H1 (cell line): ENCODE data around the gene GID4. TPM values are rescaled to one million over a fixed set of nuclear protein-coding genes. Genes with fewer than 3 reads are reported as not detected.

Experiments used
- CTCF ChIA-PET: fragments of 300-600 bp; sonication (Branson Sonifier 250); formaldehyde crosslinking; loops from one replicate; lab custom pipeline; 2021; ENCODE audit not compliant: partially characterized antibody; lab: Charles Lee
- POLR2A ChIA-PET: fragments of 300-600 bp; sonication (Branson Sonifier 250); formaldehyde crosslinking; loops from one replicate; lab custom pipeline; 2021; ENCODE audit warnings: inconsistent platforms; ENCODE audit not compliant: partially characterized antibody; lab: Charles Lee
- DNase-seq, 2 experiments: peaks; one replicate each; pipeline versions ENCODE4 v3.0.0 to v3.0.0-alpha.2; 2010 to 2022; ENCODE audit warnings: low spot score in 2 of 2, low read depth in 1 of 2, mixed read lengths in 1 of 2
- FAIRE-seq: peaks from 2 replicates; lab custom pipeline; 2011; peaks lifted over from hg19 to GRCh38; lab: Jason Lieb, UNC
- H2AFZ ChIP-seq: 2 replicates; pipeline ENCODE4 v1.8.1; 2012; ENCODE audit warnings: low read length, inconsistent platforms
- H2AK5ac ChIP-seq: 2 replicates; pipeline ENCODE4 v1.6.1; 2013; ENCODE audit warnings: low read depth, low read length
- H2BK120ac ChIP-seq: replicated peaks from 2 replicates; pipeline ENCODE3; 2013; ENCODE audit warnings: low read depth, low read length, inconsistent platforms
- H2BK12ac ChIP-seq: 2 replicates; pipeline ENCODE4 v1.6.1; 2013; ENCODE audit warnings: low read depth, low read length
- H2BK15ac ChIP-seq: 2 replicates; pipeline ENCODE4 v1.6.1; 2013; ENCODE audit warnings: low read length
- H2BK20ac ChIP-seq: 2 replicates; pipeline ENCODE4 v1.6.1; 2013; ENCODE audit warnings: low read length
- H2BK5ac ChIP-seq: 2 replicates; pipeline ENCODE4 v1.6.1; 2013; ENCODE audit warnings: low read depth, low read length
- H3K14ac ChIP-seq: 2 replicates; pipeline ENCODE4 v1.6.1; 2013; ENCODE audit warnings: inconsistent platforms; ENCODE audit not compliant: insufficient read length
- H3K18ac ChIP-seq: 2 replicates; pipeline ENCODE4 v1.6.1; 2013; ENCODE audit warnings: low read length; ENCODE audit errors: extremely low read depth
- H3K23ac ChIP-seq: 2 replicates; pipeline ENCODE4 v1.6.1; 2013; ENCODE audit warnings: inconsistent platforms; ENCODE audit not compliant: insufficient read length
- H3K23me2 ChIP-seq: 2 replicates; pipeline ENCODE4 v1.6.1; 2013; ENCODE audit warnings: low read depth, low read length
- H3K27ac ChIP-seq: 2 replicates; pipeline ENCODE4 v1.6.1; 2011; ENCODE audit warnings: low read depth, low read length, inconsistent platforms
- H3K27me3 ChIP-seq, 4 experiments: replicated peaks in 1 of 4; 1 replicate in 1 of 4; 2 replicates in 3 of 4; pipeline versions ENCODE4 v1.6.1 to v1.8.1; 2011 to 2013; ENCODE audit warnings: low read length in 3 of 4, mild to moderate bottlenecking in 3 of 4, inconsistent platforms in 2 of 4, mixed read lengths in 2 of 4, moderate library complexity in 1 of 4; ENCODE audit not compliant: control insufficient read depth in 3 of 4, insufficient read depth in 3 of 4; ENCODE audit errors: extremely low read depth in 1 of 4
- H3K36me3 ChIP-seq, 4 experiments: 2 replicates each; pipeline versions ENCODE4 v1.6.1 to v1.8.1; 2011 to 2013; ENCODE audit warnings: mild to moderate bottlenecking in 4 of 4, low read length in 3 of 4, moderate library complexity in 2 of 4, control low read depth in 1 of 4, inconsistent platforms in 1 of 4; ENCODE audit not compliant: insufficient read depth in 4 of 4, control insufficient read depth in 2 of 4
- H3K4ac ChIP-seq: replicated peaks from 2 replicates; pipeline ENCODE3; 2013; ENCODE audit warnings: low read length, low read depth, mixed read lengths, inconsistent platforms; ENCODE audit not compliant: insufficient read length
- H3K4me1 ChIP-seq, 4 experiments: replicated peaks in 1 of 4; 1 replicate in 1 of 4; 2 replicates in 3 of 4; pipeline versions ENCODE4 v1.6.1 to v1.8.1; 2011 to 2013; ENCODE audit warnings: low read length in 3 of 4, inconsistent platforms in 2 of 4, mixed read lengths in 1 of 4; ENCODE audit not compliant: insufficient read depth in 4 of 4, control insufficient read depth in 3 of 4
- H3K4me2 ChIP-seq, 2 experiments: 2 replicates each; pipeline versions ENCODE4 v1.6.1 to v1.8.1; 2011 to 2013; ENCODE audit warnings: low read depth in 2 of 2, low read length in 2 of 2, control low read depth in 1 of 2, inconsistent platforms in 1 of 2, mild to moderate bottlenecking in 1 of 2; ENCODE audit not compliant: insufficient read depth in 1 of 2
- H3K4me3 ChIP-seq, 4 experiments: fragments of 200-600, 300-600 bp in 1 of 4; sonication (generic), shearing (Covaris generic), sonication (Bioruptor Twin) in 1 of 4; 2 replicates each; pipeline versions ENCODE4 v1.5.1 to v1.8.1; 2011 to 2016; ENCODE audit warnings: low read length in 4 of 4, low read depth in 3 of 4, control low read depth in 2 of 4, inconsistent platforms in 2 of 4, mild to moderate bottlenecking in 2 of 4, mixed read lengths in 1 of 4, moderate library complexity in 1 of 4; ENCODE audit not compliant: insufficient read depth in 2 of 4; ENCODE audit errors: extremely low read depth in 1 of 4
- H3K56ac ChIP-seq: replicated peaks from 2 replicates; pipeline ENCODE3; 2013; ENCODE audit warnings: low read depth, mild to moderate bottlenecking, mixed read lengths, low read length, inconsistent platforms; ENCODE audit not compliant: insufficient read length
- H3K79me1 ChIP-seq: 2 replicates; pipeline ENCODE4 v1.6.1; 2013; ENCODE audit warnings: low read depth, low read length, control low read depth
- H3K79me2 ChIP-seq, 2 experiments: 2 replicates each; pipeline versions ENCODE4 v1.6.1 to v1.8.1; 2012 to 2013; ENCODE audit warnings: low read length in 2 of 2, mild to moderate bottlenecking in 2 of 2, inconsistent platforms in 1 of 2; ENCODE audit not compliant: insufficient read depth in 2 of 2, control insufficient read depth in 1 of 2
- H3K9ac ChIP-seq, 4 experiments: replicated peaks in 1 of 4; 1 replicate in 1 of 4; 2 replicates in 3 of 4; pipeline versions ENCODE4 v1.6.1 to v1.8.1; 2011 to 2013; ENCODE audit warnings: low read depth in 3 of 4, low read length in 3 of 4, control low read depth in 2 of 4, mild to moderate bottlenecking in 2 of 4, moderate library complexity in 2 of 4, inconsistent platforms in 1 of 4; ENCODE audit errors: extremely low read depth in 1 of 4
- H3K9me3 ChIP-seq, 2 experiments: 2 replicates each; pipeline versions ENCODE4 v1.6.1 to v1.8.1; 2012 to 2013; ENCODE audit warnings: mild to moderate bottlenecking in 2 of 2, moderate library complexity in 2 of 2, control low read depth in 1 of 2, inconsistent platforms in 1 of 2, low read depth in 1 of 2, low read length in 1 of 2, mixed read lengths in 1 of 2; ENCODE audit not compliant: insufficient read depth in 2 of 2
- H4K20me1 ChIP-seq, 2 experiments: replicated peaks in 1 of 2; 2 replicates each; pipeline versions ENCODE3 to v1.8.1; 2011 to 2013; ENCODE audit warnings: inconsistent platforms in 2 of 2, low read length in 2 of 2, mild to moderate bottlenecking in 1 of 2; ENCODE audit not compliant: insufficient read depth in 2 of 2, control insufficient read depth in 1 of 2
- H4K5ac ChIP-seq: 2 replicates; pipeline ENCODE4 v1.6.1; 2013; ENCODE audit warnings: low read length, low read depth, mixed read lengths, inconsistent platforms; ENCODE audit not compliant: insufficient read length
- H4K8ac ChIP-seq: 2 replicates; pipeline ENCODE4 v1.8.0; 2013; ENCODE audit warnings: mild to moderate bottlenecking, moderate library complexity, low read length, inconsistent platforms; ENCODE audit not compliant: insufficient read depth; ENCODE audit errors: extremely low read depth
- H4K91ac ChIP-seq: replicated peaks from 2 replicates; pipeline ENCODE3; 2013; ENCODE audit warnings: low read length, mixed read lengths, inconsistent platforms; ENCODE audit not compliant: insufficient read length
- BACH1 ChIP-seq: IDR thresholded peaks from 2 replicates; pipeline ENCODE4 v1.6.1; 2012; ENCODE audit warnings: low read length, improper control_type of control experiment
- E2F6 ChIP-seq: IDR thresholded peaks from 2 replicates; pipeline ENCODE4 v1.6.1; 2012; ENCODE audit warnings: inconsistent platforms
- HDAC6 ChIP-seq: IDR thresholded peaks from one replicate; pipeline ENCODE4 v1.7.1; 2012; ENCODE audit warnings: low read depth, mild to moderate bottlenecking, inconsistent platforms, low read length, moderate library complexity
- PHF8 ChIP-seq: fragments of 200-600 bp; sonication (generic); conservative IDR thresholded peaks from 2 replicates; pipeline ENCODE4 v1.7.1; 2012; ENCODE audit warnings: low read depth, mild to moderate bottlenecking, inconsistent platforms, low read length, moderate library complexity
- TAF7 ChIP-seq: optimal IDR thresholded peaks from 2 replicates; pipeline ENCODE3; 2011; ENCODE audit warnings: low read depth, mild to moderate bottlenecking, inconsistent platforms, low read length, moderate library complexity, borderline replicate concordance
- TEAD4 ChIP-seq: IDR thresholded peaks from 2 replicates; pipeline ENCODE4 v1.6.1; 2012; ENCODE audit warnings: low read depth, low read length, inconsistent platforms, mixed read lengths
- WGBS, 2 experiments: shearing (Covaris generic) in 1 of 2; methylation state at CpG; one replicate each; pipeline versions ENCODE4 v1.1.6 to v1.1.7; 2013 to 2015; ENCODE audit warnings: low lambda C conversion rate in 2 of 2, mixed read lengths in 2 of 2, inconsistent platforms in 1 of 2, low coverage in 1 of 2, missing lambda C conversion rate in 1 of 2; ENCODE audit not compliant: insufficient replicate concordance in 2 of 2, insufficient coverage in 1 of 2, insufficient read length in 1 of 2; ENCODE audit errors: extremely low coverage in 1 of 2, missing lambda C conversion rate in 1 of 2; 5-methylcytosine and 5-hydroxymethylcytosine counted together
- polyA plus RNA-seq, 7 experiments: library from polyadenylated mRNA; depleted of rRNA in 3 of 7; stranded (reverse) in 5 of 7; unstranded in 2 of 7; fragments of >200 nt in 5 of 7; fragments of 200-250 nt in 2 of 7; gene quantifications; 1 replicate in 5 of 7; 2 replicates in 1 of 7; 4 replicates in 1 of 7; pipeline versions ENCODE4 v1.2.1 to v1.2.3, GENCODE V29; 2011 to 2013; ENCODE audit warnings: missing spikeins in 2 of 7, mixed read lengths in 2 of 7
- total RNA-seq: library from RNA; stranded (reverse); fragmentation: NEBNext Ultra II Directional; extraction: Animal tissue kit (Norgen Biotek cat#: 25700); gene quantifications from 2 replicates; pipeline ENCODE4 v1.2.1, GENCODE V29; 2021

The GID4 gene
- total and polyA plus RNA-seq, 2 of the 8 experiments (the other 6 are each of a cell fraction or from before 2014, with no cell fraction given), result 5.6 to 15.0 TPM

GRCh38 chr17:18084256-18084655 is 45.0 kb downstream of the GID4 start:
- FAIRE-seq, result no peak
- 97% methylated on average over 4 of the region's 4 CpGs; no CpG with 5 or more reads in 1 of the 2 experiments for WGBS, 2 experiments

More at GRCh38 chr17:18084256-18084655, 45.0 kb downstream of the GID4 start:
- Histone ChIP-seq H2BK20ac (no peak overlapping the region), H3K4ac (no peak overlapping the region), H3K4me2 (no peak overlapping the region), H4K8ac (no peak overlapping the region), H3K27ac (no peak overlapping the region), H3K56ac (no peak overlapping the region), H4K5ac (no peak overlapping the region), H4K91ac (no peak overlapping the region), H3K79me1 (peaks cover 4% of the 10 kb centered on the region; the same call in 1 of the 2 replicates), H2BK12ac (no peak overlapping the region), H4K20me1 (no peaks in the 10 kb centered on the region), H2AK5ac (no peak overlapping the region), H3K23me2 (peaks cover 7% of the 10 kb centered on the region; the same call in 1 of the 2 replicates), H3K4me1 (peaks cover 2 to 3% (median 3%) of the 10 kb centered on the region in 4 experiments; a peak in 4 of 7 replicates), H3K79me2 (peaks cover 3 to 12% of the 10 kb centered on the region in 2 experiments; a peak in 3 of 4 replicates), H3K9me3 (no peaks in the 10 kb centered on the region), H2BK5ac (no peak overlapping the region), H2BK120ac (no peak overlapping the region), H2AFZ (no peak overlapping the region), H3K14ac (no peak overlapping the region), H3K36me3 (no peaks in the 10 kb centered on the region), H3K27me3 (no peaks in the 10 kb centered on the region; a peak in 2 of 7 replicates), H3K9ac (no peak overlapping the region), H3K18ac (no peak overlapping the region), H3K4me3 (no peak overlapping the region), H2BK15ac (no peak overlapping the region), H3K23ac (no peak overlapping the region)
- TF ChIP-seq HDAC6, result no peak
- no peak for TF ChIP-seq E2F6
- no peak for TF ChIP-seq BACH1
- TF ChIP-seq TEAD4, result no peak
- TF ChIP-seq PHF8, result no peak
- TF ChIP-seq TAF7, result no peak
- CTCF ChIA-PET, result no interaction called here
- DNase-seq, result no peak
- POLR2A ChIA-PET, result interaction anchor here (0.6 to 1.1 kb wide), 2 partner anchors 12 to 184 kb away, joined by 3 read pairs; no protein-coding TSS in a partner anchor
